Posterior vena cava (tissue), 2 donors: Measurements from ENCODE around the gene TSPAN11. TPM values are rescaled to one million over a fixed set of nuclear protein-coding genes. Genes with fewer than 3 reads are reported as not detected.
"Not testable (repeated sequence)": the region's sequence is repeated elsewhere in the genome, so short reads cannot be mapped to it uniquely, and the experiment has no call there.

Experiments
- DNase-seq: peaks from one replicate; pipeline ENCODE4 v3.0.0-alpha.2; 2020; ENCODE audit warnings: low spot score
- intact Hi-C, 2 donors: fragments of 100-400 bp; cut with DNase I; formaldehyde crosslinking; loops; one replicate each; pipeline versions ENCODE4 v1.14.1 to v1.14.2; 2022 to 2023
- total RNA-seq, 2 donors: library from RNA; stranded (reverse); fragmentation: NEBNext Ultra II Directional; extraction: Animal tissue kit (Norgen Biotek cat#: 25700); gene quantifications; one replicate each; pipeline ENCODE4 v1.2.1, GENCODE V29; 2021
- donor health status: DM: yes; HTN: yes; CAD: no.
- donor health status: DM: yes; HTN: yes; CAD: no.

TSPAN11 gene
- total RNA-seq, 2 donors from 2014 or later: 2.7 to 3.6 TPM

DNA sequence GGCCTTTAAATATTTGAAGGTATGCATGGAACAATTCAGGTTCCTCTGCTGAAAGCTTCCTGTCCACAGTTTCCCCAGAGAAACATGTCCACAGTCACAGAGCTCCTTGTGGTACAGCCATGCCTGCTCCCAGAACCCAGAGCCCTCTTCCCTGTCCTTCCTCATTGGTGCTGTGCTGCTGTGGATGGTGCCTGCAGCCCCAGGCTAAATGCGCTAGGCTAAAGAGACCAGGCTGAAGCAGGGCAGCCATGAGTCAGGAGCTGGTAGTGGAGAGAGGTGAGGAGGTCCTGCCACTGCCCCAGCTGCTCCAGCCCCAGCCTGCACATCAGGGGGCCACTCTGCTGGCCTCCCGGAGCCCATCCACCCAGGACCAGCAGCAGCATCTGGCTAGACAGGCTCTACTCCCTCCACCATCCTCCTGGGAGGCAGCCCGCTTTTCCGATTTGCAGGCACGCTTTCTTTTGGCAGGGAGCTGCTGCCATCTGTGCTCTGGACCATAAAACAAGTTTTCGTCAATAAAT lies 81.8 kb downstream of the TSPAN11 start:
- intact Hi-C loops: loop anchor here in 1 of 2 donors (5.0 kb wide), 1 partner anchor 291 kb away; no protein-coding TSS in a partner anchor
- peak; percentile 50 for DNase-seq

GRCh38 chr12:31008961-31009840 lies 82.7 kb downstream of the TSPAN11 start:
- intact Hi-C loops: loop anchor here in 1 of 2 donors (5.0 kb wide), 1 partner anchor 292 kb away; no protein-coding TSS in a partner anchor
- DNase-seq: peak; percentile 70

DNA sequence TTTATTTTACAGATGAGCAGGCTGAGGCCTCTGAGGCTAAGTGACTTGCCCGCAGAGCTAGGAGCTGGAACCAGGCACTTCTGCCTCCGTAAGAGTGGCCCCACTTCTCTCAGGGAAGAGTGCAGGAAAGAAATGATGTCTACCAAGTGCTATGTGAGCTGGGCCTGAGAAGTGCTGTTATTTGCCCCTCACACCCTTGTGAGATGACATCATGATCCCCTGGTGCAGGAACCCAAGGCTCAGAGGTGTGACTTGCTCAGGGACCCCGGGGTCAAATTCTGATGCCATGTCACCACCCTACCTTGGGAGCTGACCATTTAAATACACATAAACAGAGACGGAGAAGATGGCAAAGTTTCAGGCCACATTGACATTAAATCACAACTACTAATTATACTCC lies 83.4 kb downstream of the TSPAN11 start:
- DNase-seq: peak; percentile 10
- intact Hi-C loops: loop anchor here in 1 of 2 donors (5.0 kb wide), 1 partner anchor 293 kb away; no protein-coding TSS in a partner anchor

DNA sequence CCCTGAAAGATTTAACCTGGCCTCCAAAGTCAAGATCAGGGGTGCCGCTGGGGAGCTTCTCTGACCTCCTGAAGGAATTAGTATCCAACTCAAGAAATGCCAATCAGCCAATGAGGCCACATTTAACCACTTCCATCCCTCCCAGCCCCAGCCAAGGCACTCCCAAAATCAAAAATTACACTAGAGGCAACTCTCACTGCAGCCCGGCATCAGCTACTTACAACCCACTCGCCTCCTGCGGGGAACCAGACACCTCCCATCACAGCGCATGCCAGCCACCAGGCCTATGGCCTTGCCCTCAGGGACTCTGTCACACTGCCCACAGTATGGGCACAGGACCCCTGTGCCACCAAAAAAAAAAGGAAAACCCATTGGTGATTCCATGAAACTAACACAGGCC lies 84.8 kb downstream of the TSPAN11 start:
- intact Hi-C loops: no loop called here
- peak; percentile 42 for DNase-seq

DNA sequence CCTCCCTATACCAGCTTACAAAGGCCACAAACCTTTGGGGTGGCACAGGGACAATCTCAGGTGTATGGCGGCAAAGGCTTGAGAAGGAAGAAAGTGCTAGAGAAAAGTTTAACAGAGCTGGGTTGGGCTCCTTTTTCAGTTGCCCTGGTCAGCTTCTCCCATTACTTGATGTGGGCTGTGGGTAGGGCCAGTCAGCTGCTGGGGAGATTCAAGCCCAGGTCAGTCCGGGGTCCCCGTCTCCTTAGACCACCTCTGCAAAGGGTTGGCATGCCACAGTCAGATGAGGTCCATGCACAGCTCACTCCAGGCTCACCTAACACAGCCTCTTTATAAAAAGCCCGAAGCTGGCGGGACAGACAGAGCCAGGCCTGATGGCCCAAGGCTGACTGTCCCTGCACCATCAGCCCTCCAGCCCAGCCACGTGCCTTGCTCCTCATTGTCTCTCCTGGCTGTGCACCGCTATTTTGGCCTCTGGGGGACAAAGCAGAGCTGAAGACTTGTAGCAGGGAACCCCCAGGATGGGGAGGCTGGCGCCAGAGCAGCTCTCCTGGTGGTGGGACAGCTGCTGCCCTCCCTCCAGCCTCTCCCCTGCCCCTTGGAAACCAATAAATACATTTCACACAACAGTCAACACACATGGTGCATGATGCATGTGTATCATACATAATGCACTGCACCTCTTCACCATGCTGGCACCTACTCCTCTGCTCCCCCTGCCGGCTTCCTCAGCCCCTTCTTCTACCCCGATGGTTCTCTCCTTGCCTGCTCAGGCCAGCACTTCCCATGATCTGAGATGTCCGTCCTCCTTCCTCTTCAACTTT lies 85.4 kb downstream of the TSPAN11 start:
- intact Hi-C loops: no loop called here
- DNase-seq: peak; percentile 47

GRCh38 chr12:31012567-31012891 lies 86.0 kb downstream of the TSPAN11 start:
- intact Hi-C loops: not testable (repeated sequence)
- DNase-seq: peak; percentile 36

GRCh38 chr12:31015215-31015614 lies 88.7 kb downstream of the TSPAN11 start:
- intact Hi-C loops: no loop called here
- peak; percentile 44 for DNase-seq

DNA sequence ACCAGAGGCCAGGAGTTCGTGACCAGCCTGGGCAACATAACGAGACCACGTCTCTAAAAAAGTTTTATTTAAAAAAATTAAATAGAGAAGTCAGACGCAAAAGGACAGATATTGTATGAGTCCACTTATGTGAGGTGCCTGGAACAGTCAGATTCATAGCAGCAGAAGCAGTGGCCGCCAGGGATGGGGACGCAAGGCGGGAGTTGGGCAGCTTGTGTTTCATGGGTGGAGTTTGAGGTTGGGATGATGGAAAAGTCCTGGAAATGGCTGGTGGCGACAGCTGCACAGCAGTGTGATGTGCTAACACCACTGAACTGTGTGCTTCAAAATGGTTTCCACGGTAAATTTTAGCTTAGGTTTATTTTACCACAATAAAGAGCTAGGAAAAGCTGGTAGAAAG lies 89.5 kb downstream of the TSPAN11 start:
- intact Hi-C loops: no loop called here
- no peak for DNase-seq

GRCh38 chr12:31017535-31017934 lies 91.0 kb downstream of the TSPAN11 start:
- intact Hi-C loops: no loop called here
- DNase-seq: no peak

- DNase-seq: no peak
- intact Hi-C loops: no loop called here
These were observed 91.7 kb downstream of the TSPAN11 start for GRCh38 chr12:31018106-31018789.

DNA sequence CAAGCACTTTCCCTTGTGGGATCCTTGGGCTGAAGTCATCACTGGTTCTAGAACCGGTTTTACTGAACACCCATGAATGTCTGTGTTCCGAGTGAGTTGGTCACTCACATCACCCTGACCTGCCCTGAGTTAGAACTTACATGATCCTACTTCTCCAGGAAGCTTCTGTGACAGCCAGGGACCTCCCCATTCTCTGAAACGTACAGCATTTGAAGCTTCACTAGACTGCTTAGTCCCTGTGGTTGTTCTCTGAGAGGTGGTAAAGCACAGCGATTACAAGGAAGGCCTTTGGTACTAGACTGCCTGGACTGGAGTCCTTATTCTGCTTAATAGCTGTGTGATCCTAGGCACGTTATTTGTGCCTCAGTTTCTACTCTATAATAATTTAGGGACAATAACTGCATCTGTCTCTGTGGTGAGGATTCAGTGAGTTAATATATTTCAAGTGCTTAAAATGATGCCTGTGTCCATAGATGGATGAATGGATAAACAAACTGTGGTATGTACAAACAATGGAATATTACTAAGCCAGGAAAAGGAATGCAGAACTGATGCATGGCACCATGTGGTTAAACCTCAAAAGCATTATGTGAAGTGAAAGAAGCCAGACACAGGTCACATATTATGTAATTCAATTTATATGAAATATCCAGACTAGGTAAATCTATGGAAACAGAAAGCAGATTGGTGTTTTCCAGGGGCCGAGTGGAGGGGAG lies 92.4 kb downstream of the TSPAN11 start:
- intact Hi-C loops: no loop called here
- no peak for DNase-seq

- intact Hi-C loops: no loop called here
- no peak for DNase-seq
These were observed 93.0 kb downstream of the TSPAN11 start for GRCh38 chr12:31019561-31019960.

DNA sequence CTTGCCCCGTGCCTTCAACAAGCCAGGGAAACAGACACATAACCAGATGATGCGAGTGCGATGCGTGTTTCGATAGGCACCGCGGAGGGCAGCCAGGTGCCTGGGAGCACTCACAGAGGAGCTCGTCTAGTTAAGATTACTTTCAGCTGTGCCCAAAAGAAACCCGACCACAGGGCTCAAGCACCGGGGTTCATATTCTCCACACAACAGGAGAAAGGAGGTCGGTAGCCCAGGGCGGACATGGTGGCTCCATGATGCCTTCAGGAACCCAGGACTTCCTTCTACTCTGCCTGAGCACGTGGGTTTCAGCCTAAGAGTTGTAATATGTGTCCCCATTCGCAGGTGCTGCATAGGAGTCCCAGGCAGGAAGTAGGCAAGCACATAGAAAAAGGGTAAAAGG lies 93.4 kb downstream of the TSPAN11 start:
- DNase-seq: peak; percentile 55
- intact Hi-C loops: no loop called here

GRCh38 chr12:31020385-31021166 lies 94.0 kb downstream of the TSPAN11 start:
- DNase-seq: peak; percentile 54

DNA sequence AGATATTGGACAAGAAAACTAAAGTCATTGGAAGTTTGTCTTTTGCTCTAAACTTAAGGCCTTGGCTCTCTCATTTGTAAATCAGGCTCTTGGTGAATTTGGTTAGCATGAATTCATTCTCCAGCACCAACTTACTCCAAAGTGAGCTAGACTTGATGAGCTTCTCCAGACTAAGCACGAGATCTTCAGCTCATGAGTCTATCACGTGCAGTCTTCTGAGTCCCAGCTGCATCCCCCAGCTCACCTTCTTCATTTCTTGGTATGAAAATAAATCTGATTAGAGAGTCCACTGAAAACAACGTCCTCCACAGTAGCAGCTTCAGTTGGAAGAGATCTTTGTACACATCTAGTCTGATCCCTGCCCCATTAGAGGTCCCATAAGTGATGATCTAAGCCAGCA lies 94.6 kb downstream of the TSPAN11 start:
- no peak for DNase-seq
- intact Hi-C loops: no loop called here

More at GRCh38 chr12:31020385-31021166, 94.0 kb downstream of the TSPAN11 start:
- intact Hi-C loops: no loop called here

DNA sequence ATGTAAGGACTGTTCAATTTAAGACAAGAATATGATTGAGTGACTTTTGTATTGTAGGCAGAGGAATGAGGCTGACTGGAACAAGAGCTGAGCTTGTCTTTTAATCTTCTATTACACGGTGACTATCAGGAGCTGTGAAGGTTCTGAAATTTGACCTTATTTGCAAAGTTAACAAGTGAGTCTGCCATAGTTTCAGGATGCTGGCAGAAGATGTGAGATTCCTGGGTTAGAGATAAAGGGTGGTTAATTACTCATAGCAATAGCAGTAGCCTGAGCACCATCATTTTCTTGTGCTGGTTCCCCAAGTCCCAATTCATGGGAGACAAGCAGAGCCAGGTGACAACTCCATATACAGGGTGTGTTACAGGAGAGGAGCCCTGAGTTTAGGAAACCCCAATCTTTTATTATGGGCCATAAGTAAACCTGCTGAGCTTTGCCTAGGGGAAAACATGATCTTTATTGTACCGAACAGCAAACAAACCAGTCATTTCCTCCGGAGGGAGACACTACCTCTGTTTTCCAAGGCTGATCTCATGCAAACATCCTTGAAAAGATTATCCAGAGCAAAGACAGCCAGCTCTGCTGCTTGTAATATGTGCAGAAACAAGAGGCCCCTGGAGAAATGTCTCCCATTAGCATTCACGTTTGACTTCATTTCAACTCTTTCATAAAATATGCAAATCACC lies 95.4 kb downstream of the TSPAN11 start:
- intact Hi-C loops: no loop called here
- DNase-seq: no peak

DNA sequence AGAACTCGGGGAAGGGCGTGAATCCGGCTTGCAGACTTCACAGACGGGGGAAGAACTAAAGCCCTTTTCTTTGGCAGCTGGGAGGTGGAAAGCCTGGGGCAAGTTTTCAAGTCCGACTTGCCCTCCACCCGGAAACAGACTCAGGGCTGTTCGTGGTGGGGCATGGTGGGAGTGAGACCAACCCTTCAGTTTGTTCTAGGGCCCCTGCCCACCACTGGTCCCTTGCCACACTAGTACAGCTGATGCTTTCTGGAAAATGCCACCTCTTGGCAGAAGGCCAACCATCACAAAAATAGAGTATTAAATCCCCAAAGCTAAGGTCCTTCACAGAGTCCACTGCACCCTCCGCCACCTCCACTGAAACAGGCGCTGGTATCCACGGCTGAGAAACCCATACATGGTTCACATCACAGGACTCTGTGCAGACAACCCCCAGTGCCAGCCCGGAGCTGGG lies 96.8 kb downstream of the TSPAN11 start:
- peak; percentile 59 for DNase-seq
- intact Hi-C loops: no loop called here
